ENCODE measurements around the gene ATP6V1A.

DNA sequence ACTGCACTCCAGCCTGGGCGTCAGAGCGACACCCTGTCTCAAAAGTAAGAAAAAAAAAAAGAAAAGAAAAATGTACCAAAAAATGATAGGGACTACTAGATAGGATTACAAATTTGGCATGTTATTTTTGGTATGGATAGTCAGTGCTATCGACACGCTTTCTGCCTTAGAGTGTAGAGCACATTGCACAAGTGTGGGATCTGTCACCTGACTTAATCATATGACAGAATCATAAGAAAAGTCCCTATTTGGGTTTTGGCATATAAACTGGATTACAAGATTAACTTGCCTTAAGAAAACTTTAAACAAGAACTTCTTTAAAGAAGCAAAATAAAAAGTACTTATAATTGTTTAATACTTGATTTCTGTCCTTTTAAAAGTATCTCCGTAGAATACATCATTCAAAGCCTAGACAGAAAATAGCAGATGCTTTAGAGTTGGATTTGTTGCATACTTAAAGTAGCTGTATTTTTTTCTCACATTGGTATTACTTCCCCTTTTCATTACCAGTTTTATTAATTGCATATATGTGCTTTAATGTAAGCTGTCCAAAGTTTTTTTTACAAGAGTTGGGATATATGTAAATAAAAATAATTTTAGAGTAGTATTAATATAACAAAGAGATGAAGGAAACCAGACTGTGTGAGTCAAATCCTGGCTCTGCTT lies 7.8 kb downstream of the ATP6V1A start:
- TF ChIP-seq POLR2A (IDR thresholded peaks at IDR 0.05), result no peak
- TF ChIP-seq, protein P1, sequence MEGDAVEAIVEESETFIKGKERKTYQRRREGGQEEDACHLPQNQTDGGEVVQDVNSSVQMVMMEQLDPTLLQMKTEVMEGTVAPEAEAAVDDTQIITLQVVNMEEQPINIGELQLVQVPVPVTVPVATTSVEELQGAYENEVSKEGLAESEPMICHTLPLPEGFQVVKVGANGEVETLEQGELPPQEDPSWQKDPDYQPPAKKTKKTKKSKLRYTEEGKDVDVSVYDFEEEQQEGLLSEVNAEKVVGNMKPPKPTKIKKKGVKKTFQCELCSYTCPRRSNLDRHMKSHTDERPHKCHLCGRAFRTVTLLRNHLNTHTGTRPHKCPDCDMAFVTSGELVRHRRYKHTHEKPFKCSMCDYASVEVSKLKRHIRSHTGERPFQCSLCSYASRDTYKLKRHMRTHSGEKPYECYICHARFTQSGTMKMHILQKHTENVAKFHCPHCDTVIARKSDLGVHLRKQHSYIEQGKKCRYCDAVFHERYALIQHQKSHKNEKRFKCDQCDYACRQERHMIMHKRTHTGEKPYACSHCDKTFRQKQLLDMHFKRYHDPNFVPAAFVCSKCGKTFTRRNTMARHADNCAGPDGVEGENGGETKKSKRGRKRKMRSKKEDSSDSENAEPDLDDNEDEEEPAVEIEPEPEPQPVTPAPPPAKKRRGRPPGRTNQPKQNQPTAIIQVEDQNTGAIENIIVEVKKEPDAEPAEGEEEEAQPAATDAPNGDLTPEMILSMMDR (IDR thresholded peaks at IDR 0.05 in 8 of 11, conservative IDR thresholded peaks at IDR 0.05 in 3 of 11), result no peak

Measured in spleen (tissue), 7 donors.